SK-N-DZ (cell line): ENCODE results near the gene GRK1.
A peak's percentile ranks its signal among the peaks of the same experiment; 100 is the strongest.
"Not testable (repeated sequence)": the region's sequence is repeated elsewhere in the genome, so short reads cannot be mapped to it uniquely, and the experiment has no call there.

Source experiments
- DNase-seq: peaks from one replicate; pipeline ENCODE4 v3.0.0-alpha.2; 2015; ENCODE audit warnings: low spot score

The GRK1 gene

GRCh38 chr13:113665597-113666328 lies 1.3 kb upstream of the GRK1 start:
- DNase-seq: no peak

- no peak for DNase-seq
Observed at GRCh38 chr13:113666329-113666670, 719 bp upstream of the GRK1 start.

GRCh38 chr13:113667771-113668490 lies 912 bp downstream of the GRK1 start:
- DNase-seq: no peak

GRCh38 chr13:113668491-113668971 lies 1.5 kb downstream of the GRK1 start:
- no peak for DNase-seq

- DNase-seq: no peak
Observed at GRCh38 chr13:113669231-113669754, 2.3 kb downstream of the GRK1 start.

- no peak for DNase-seq
Observed at GRCh38 chr13:113669755-113670341, 2.8 kb downstream of the GRK1 start.

GRCh38 chr13:113670541-113670940 lies 3.5 kb downstream of the GRK1 start:
- no peak for DNase-seq

- no peak for DNase-seq
Observed at GRCh38 chr13:113671066-113672001, 4.3 kb downstream of the GRK1 start.

GRCh38 chr13:113672002-113672651 lies 5.1 kb downstream of the GRK1 start:
- no peak for DNase-seq

- DNase-seq: no peak
Observed at GRCh38 chr13:113722921-113723320, 55.9 kb downstream of the GRK1 start.

- no peak for DNase-seq
Observed at GRCh38 chr13:113723410-113724015, 56.5 kb downstream of the GRK1 start.

- DNase-seq: no peak
Observed at GRCh38 chr13:113724016-113724758, 57.2 kb downstream of the GRK1 start.

- peak; percentile 73 for DNase-seq
Observed at GRCh38 chr13:113724780-113725315, 57.8 kb downstream of the GRK1 start.

- not testable (repeated sequence) for DNase-seq
Observed at GRCh38 chr13:113725329-113726105, 58.5 kb downstream of the GRK1 start.

- not testable (repeated sequence) for DNase-seq
Observed at GRCh38 chr13:113726106-113726821, 59.2 kb downstream of the GRK1 start.

GRCh38 chr13:113726961-113727411 lies 60.0 kb downstream of the GRK1 start:
- no peak for DNase-seq

- no peak for DNase-seq
Observed at GRCh38 chr13:113728571-113729054, 61.6 kb downstream of the GRK1 start.
